HG02571 (cell line): Measurements from ENCODE around the gene RASA3.

Experiments used
- ATAC-seq: cut with Tn5 transposase; IDR thresholded peaks from one replicate; pipeline ENCODE4 v1.9.1; 2021; ENCODE audit warnings: mild to moderate bottlenecking, moderate library complexity; ENCODE audit not compliant: unreplicated experiment

Gene RASA3

GRCh38 chr13:114071991-114072390 is 60.4 kb downstream of the RASA3 start:
- no peak for ATAC-seq

DNA sequence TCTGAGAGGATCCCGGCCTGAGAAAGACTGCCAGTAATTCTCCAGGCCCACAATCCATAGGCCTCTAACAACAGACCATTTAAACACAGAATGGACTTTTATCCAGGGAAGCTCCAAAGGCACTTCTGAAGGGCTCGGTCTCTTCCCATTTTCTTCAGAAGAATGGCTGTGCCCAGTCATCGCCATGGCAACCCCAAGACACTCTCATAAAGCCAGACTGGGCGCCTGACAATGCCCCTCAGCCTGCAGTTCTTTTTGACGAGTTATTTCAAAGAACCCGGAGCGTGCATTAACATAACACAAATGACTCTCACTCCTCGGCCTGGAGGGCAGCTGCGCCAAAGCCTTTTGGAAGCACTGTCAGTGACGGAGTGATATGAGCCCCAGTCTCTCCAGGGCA is 61.0 kb downstream of the RASA3 start:
- no peak for ATAC-seq

DNA sequence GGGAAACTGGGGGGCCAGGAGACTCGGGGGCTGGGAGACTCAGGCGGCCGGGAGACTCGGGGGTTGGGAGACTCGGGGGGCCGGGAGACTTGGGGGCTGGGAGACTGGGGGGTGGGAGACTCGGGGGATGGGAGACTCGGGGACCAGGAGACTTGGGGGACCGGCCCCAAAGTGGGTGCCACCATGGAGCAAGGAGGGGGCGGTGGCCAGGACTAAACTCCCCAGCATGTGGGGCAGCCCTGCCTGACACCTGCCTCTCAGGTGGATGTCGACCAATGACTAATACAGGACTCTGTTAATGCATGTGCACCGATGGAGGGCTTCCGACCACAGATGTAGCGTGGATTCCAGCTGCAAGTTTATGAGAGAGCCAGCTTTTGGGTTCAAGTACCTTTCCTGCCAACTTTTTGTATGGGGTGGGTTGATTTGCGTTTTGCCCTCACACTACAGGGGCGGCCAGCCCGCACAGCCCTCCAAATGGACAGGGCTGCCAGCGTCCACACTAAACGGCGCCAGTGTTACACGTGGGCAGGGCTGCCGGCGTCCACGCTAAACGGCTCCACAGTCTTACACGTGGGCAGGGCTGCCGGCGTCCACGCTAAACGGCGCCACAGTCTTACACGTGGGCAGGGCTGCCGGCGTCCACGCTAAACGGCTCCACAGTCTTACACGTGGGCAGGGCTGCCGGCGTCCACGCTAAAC is 62.2 kb downstream of the RASA3 start:
- ATAC-seq: no peak

DNA sequence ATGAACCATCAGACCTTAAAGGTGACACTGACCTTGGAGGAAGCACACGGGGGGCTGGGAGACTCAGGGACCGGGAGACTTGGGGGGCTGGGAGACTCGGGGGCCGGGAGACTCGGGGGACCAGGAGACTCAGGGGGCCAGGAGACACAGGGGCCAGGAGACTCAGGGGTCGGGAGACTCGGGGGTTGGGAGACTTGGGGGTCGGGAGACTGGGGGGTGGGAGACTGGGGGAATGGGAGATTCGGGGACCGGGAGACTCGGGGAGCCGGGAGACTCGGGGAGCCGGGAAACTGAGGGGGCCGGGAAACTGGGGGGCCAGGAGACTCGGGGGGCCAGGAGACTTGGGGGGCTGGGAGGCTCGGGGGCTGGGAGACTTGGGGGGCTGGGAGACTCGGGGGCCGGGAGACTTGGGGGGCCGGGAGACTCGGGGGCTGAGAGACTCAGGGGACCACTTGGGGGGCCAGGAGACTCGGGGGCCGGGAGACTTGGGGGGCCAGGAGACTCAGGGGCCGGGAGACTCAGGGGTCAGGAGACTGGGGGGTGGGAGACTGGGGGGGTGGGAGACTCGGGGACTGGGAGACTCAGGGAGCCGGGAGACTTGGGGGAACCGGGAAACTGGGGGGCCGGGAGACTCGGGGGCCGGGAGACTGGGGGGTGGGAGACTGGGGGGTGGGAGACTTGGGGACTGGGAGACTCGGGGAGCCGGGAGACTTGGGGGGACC is 62.9 kb downstream of the RASA3 start:
- no peak for ATAC-seq

GRCh38 chr13:114068656-114069318 is 63.6 kb downstream of the RASA3 start:
- ATAC-seq: no peak

- ATAC-seq: peak; percentile 30
These were observed 64.4 kb downstream of the RASA3 start for GRCh38 chr13:114067886-114068651.

GRCh38 chr13:114067381-114067885 is 65.0 kb downstream of the RASA3 start:
- peak; percentile 47 for ATAC-seq

DNA sequence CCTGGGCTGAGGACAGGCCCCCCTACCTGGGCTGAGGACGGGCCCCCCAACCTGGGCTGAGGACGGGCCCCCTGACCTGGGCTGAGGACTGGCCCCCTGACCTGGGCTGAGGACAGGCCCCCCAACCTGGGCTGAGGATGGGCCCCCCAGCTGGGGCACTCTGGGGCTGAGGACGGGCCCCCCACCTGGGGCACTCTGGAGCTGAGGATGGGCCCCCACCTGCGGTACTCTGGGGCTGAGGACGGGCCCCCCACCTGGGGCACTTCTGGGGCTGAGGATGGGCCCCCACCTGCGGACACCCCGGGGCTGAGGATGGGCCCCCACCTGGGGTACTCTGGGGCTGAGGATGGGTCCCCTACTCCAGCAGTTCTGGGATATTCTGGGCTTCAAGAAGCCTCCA is 65.5 kb downstream of the RASA3 start:
- ATAC-seq: peak; percentile 2

- ATAC-seq: peak; percentile 6
These were observed 66.3 kb downstream of the RASA3 start for GRCh38 chr13:114065926-114066774.

DNA sequence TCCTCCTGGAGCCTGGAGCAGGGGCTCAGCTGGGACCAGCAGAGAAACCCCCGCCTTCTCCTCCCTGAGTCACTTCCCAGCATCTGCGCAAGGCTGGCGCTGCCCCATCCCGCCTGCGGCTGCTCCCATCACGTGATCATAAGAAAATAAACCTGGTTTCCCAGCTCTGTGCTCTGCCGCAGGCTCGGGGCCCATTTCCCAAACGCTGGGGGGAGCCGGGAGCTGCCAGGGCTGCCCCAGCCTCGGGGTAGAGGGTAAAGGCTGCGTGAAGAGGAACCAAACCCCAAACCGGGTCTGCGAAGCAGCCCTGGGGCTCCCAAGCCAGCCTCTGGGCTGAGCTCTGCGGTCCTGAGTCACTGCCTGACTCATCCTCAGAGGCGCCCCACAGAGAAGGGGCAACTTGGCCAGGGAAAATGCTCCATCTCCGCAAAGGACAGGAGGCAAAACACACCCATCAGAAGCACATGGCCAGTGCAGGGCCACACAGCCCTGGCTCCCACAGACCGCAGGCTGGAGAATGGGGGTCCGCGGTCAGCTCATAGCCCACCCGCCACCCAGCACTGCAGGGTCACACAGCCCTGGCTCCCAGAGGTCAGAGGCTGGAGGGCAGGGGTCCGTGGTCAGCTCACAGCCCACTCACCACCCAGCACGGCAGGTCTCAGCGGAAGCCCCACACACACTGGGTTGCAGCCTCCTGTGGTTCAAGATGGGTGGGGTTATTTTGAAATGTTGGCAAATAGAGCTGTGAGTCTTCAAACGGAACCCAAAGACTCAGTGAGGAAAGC is 67.1 kb downstream of the RASA3 start:
- ATAC-seq: peak; percentile 41

DNA sequence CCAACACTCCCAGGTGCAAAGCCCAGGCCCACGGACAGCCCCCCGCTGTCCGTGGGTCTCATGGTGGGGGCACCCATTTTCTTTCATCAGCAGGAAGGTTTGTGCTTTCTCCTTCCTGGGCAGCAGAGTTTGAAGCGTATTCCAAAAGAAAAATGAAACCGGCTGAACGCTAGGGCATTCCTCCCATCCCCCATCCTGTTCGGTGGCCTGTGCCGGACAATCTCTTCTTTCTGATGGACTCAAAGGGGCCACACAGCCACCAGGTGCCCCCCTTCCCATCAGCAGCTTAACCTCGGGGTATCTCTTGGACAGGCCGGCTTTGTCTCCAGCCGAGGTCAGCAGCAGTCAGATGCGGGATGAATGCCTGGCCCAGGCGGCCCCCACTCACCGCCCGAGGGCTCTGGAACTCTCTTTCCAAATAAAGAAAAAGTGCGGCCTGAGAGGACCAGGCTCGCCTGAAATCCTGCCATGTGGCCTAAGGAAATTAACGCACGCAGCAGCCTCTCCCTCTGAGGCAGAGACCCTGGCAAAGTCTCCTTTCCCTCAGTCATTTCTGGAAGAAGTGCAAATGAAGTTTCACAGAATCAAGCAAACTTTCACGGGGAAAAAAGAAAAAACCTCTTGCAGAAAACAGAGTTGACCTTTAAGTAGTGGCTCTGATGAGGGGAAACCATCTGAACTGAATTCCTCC is 67.8 kb downstream of the RASA3 start:
- no peak for ATAC-seq

GRCh38 chr13:114063545-114064449 is 68.6 kb downstream of the RASA3 start:
- no peak for ATAC-seq

- ATAC-seq: no peak
These were observed 69.7 kb downstream of the RASA3 start for GRCh38 chr13:114062754-114063153.

GRCh38 chr13:114062341-114062740 is 70.1 kb downstream of the RASA3 start:
- ATAC-seq: no peak

GRCh38 chr13:114061744-114062143 is 70.7 kb downstream of the RASA3 start:
- ATAC-seq: no peak

DNA sequence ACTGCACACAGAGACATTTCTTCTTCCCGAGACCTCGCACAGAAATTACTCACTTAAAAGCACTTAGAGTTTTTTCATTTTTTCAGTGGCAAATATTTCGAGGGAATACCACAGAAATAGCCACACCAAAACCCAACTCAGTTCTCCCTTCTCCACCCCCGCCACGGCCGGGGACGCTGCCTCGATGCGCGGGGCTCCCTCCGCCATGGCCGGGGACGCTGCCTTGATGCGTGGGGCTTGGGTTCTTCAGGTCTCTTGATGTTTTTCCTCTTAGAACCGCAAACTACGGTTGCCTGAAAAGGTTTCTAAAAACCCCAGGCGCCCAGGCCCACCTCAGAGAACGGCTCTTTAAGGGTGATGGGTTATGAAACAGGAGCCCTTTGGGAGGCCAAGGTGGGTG is 71.4 kb downstream of the RASA3 start:
- ATAC-seq: no peak

DNA sequence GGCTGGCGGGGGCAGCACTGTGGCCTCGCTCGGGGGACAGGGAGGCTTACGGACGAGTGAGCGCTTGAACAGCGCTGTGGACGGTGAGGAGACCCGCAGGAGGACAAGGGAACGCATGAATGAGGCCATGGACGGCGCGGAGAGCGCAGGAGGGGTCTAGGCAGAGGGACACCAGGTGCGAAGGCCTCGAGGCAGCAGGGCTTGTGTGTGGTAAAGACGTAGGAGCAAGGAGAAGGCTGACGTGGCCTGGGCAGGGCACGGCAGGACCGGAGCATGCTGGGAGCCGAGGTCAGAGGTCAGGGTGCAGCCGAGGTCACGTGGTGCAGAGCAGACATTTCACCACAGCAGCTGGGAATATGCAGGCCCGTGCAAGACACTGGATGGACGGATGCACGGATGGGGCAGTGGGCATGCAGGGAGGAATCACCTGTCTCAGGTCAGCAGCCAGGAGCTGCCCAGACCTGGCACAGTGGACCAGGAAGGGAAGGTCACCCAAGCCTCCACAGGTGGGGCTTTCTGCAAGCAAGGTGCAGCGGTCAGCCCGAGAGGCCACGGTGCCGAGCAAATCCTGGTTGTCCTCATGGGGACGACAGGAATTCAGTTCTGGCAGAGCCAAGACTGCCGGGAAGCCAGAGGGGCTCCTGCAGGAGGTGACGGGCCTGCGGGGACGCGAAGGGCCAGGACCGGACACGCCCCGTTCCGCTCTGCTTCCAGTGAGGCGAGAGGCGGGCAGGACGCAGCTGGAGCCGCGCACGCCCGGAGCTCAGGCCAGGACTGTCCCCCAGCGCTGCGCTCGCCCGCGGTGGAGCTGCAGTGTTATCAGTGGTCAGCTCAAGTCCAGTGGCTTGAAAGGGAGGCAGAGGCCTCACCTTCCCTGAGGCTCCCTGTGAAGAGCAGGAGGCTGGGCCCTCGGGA is 72.2 kb downstream of the RASA3 start:
- ATAC-seq: no peak
